ENCODE results near the gene CTPS2.
"Not testable (repeated sequence)": the region's sequence is repeated elsewhere in the genome, so short reads cannot be mapped to it uniquely, and the experiment has no call there.

Gene CTPS2

GRCh38 chrX:16601885-16602284 is 110.6 kb downstream of the CTPS2 start:
- DNase-seq: no peak

DNA sequence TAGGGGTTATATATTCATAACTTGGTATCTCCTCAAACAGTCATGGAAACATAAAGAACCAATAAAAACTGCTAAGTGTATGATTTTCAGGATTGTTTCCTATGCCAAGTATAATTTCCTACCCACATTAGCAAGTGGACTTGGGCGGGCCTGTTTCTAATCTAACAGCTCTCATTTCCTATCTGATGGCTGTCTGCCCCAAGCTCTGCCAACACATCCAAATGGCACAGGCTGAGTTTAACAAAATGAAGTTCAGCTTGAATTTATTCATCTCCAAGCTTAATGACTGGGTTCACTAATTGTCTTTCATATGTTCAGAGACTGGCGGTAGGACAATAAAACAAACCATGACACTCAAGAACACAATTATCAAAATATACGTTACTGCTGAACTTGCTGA is 118.0 kb downstream of the CTPS2 start:
- no peak for DNase-seq

DNA sequence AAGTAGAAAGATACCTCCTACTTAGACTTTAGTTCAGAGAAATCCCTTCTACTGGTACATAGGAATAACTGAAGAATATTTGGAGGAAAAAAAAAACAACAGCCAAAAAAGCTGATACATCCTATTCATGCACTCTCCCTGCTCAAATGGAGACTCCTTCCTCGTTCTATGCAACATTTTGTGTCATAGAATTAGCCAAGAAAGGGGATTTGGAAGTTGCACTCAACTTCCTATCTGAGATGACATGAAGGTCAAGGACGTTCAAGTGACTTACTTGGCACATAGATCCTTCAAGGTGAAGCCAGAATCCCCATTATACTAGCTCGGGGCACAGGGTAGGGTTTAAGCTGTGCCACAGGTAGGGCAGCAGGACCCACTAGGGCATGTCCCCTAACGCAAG is 118.7 kb downstream of the CTPS2 start:
- DNase-seq: no peak

DNA sequence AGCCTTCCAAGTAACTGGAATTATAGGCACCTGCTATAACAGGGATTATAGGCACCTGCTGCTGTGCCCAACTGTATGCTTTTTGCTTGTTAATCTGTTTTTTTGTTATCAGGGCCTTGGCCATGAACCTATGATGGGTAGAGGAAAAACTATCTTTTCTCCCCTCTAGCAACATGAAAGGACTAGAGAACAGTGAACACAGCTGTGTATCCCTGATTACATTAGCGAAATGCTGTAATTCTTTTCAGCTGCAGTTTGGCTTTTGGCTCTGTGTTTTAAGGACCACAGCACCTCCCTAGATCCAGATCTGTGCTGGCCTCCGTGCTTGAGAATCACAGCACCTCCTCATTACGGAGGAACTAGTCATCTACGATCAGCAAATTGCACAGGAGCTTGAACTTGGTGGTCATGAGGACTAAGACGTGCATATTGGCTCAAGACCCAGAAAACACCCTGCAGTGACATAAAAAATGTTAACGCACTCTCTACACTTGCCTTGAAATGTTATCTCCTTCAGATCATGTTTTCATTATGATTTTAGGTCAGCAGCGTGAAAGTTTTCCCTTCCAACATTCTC is 120.2 kb downstream of the CTPS2 start:
- DNase-seq: no peak

DNA sequence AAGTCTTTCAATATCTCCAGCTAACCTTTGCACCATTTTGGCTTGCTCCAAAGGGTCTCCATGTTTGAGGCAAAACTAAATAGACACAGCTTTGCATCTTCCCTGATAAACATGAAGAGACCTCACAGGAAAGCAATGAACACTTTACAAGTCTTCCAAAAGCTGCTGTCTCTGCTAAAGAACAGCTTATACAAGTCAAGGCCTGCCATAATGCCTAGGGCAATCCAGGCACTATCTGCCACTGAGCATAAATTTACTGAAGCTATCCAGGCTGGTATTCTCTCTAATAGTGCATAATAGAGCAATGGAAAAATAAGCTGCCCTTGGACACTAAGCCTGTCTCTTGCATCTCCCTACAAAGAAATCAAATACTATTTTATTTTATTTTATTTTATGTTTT is 122.6 kb downstream of the CTPS2 start:
- no peak for DNase-seq

DNA sequence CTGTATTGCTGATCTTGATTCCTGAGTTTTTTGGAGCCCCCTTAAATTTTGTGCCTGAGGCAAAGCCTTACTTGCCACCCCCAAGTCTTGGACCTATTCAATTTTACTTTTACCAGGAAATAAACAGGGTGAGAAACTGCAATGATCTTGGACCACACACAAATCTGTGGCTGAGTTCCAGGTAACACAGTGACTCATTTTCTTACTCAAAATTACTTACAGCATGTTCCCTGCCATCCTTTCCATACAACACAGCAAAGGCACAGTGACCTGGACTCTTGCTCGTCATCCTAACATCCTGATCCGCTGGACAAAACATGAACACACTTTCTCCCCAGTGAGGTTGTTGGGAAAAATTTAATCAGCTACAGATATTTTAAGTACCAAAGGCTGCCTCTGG is 123.3 kb downstream of the CTPS2 start:
- DNase-seq: no peak

DNA sequence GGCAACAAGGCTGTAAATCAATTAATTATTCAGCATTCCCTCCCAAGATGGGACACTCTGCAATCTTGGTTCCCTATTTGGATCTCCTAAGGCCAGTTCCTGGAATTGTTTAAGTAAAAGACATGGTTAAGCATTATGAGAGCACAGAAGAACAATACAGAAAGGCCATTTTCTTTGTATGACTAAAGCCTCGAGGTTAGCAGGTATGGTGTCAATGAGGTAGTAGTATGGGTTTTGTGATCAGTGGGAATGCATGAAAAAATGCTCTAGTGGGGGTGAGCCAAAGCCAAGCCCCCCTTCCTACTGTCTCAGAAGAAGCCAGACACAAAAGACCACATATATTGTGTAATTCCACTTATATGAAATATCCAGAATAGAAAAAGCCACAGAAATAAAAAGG is 124.2 kb downstream of the CTPS2 start:
- no peak for DNase-seq

DNA sequence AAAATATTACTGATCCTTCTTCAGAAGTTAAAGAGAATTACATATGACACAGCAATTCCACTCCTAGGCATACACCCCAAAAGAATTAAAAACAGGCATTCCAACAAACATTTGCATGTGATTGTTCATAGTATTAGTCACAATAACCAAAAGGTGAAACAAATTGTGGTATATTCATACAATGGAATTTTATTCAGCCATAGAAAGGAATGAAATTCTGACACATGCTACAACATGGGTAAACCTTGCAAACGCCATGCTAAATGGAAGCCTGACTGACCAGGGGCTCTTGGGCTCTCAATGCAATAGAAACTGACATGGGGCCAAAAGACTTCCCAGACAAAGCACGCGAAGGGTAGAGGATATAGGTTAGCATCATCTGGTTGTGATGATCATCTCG is 124.6 kb downstream of the CTPS2 start:
- no peak for DNase-seq

GRCh38 chrX:16586377-16587112 is 125.9 kb downstream of the CTPS2 start:
- no peak for DNase-seq

DNA sequence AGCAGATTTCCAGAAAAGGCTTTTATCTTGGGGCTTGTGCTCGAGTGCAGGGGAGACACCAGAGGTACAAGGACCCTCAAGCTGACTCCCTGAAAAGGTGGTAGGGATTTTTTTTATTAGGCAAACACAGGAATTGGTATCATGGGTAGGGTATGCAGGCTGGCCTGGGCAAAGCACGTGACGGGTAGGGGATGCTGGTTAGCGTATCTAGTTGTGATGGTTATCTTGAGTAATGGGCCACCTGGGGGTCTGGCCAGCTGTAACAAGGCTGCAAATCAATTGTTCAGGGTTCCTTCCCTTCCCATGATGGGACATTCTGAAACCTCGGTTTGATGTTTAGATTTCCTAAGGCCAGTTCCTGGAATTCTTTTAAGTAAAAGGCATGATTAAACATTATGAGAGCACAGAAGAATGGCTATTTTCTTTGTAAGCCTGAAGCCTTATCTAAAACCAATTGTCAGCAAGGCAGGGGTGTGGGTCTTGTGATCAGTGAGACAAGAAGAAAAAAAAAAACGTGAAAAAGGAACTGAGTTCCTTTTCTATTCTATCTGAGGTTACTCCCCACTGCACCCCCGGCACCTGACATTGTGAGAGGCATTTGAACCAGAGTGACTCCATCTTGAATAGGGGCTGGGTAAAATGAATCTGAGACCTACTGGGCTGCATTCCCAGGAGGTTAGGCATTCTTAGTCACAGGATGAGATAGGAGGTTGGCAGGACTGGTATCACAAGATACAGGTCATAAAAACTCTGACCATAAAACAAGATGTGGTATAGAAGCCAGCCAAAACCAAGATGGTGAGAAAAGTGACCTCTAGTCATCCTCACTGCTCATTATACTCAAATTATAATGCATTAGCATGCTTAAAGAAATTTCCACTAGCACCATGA is 126.7 kb downstream of the CTPS2 start:
- DNase-seq: no peak

DNA sequence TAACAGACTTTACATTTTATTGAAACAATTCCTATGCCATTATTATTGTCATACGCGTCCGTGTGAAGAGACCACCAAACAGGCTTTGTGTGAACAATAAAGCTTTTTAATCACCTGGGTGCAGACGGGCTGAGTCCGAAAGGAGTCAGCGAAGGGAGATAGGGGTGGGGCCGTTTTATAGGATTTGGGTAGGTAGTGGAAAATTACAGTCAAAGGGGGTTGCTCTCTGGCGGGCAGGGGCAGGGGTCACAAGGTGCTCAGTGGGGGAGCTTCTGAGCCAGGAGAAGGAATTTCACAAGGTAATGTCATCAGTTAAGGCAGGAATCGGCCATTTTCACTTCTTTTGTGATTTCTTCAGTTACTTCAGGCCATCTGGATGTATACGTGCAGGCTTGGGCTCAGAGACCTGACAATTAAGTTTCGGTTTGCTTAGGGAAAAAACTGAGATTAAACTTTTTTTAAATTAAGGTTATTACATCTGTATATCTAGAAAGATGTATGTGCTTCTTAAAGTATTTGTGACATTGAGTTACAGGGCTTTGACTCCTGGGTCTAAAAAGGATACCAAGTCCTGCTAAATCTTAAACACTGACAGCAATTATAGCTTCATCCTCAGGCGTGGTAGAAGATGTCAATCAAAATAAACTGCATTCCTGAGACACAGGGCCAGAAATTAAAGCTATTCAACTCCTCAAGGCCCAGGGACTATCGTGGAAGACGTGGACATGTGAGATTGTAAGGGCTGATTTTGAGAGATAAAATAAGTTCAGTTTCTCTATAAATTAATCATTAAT is 132.3 kb downstream of the CTPS2 start:
- DNase-seq: not testable (repeated sequence)

DNA sequence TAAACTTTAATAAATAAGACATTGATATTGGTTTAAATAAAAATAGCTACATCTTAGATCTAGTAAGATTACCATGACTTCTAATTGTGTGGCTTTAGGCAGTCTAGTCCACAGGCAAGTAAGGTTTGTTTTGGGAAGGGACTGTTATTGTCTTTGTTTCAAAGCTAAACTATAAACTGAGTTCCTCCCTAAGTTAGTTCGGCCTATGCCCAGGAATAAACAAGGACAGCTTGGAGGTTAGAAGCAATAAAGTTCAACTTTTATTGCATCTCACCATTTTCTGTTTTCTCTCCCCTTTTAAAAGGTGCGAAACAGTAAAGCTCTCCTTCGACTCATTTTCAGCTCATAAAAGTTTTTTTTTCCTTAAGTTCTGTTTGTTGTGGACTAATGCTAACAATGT is 133.0 kb downstream of the CTPS2 start:
- no peak for DNase-seq

GRCh38 chrX:16578218-16578617 is 134.3 kb downstream of the CTPS2 start:
- no peak for DNase-seq

GRCh38 chrX:16577483-16578029 is 134.9 kb downstream of the CTPS2 start:
- DNase-seq: no peak

DNA sequence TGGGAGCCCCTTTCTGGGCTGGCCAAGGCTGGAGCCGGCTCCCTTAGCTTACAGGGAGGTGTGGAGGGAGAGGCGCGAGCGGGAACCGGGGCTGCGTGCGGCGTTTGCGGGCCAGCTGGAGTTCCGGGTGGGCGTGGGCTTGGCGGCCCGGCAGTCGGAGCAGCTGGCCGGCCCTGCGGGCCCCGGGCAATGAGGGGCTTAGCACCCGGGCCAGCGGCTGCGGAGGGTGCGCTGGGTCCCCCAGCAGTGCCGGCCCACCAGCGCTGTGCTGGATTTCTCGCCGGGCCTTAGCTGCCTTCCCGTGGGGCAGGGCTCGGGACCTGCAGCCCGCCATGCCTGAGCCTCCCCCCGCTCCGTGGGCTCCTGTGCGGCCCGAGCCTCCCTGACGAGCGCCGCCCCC is 137.1 kb downstream of the CTPS2 start:
- not testable (repeated sequence) for DNase-seq

DNA sequence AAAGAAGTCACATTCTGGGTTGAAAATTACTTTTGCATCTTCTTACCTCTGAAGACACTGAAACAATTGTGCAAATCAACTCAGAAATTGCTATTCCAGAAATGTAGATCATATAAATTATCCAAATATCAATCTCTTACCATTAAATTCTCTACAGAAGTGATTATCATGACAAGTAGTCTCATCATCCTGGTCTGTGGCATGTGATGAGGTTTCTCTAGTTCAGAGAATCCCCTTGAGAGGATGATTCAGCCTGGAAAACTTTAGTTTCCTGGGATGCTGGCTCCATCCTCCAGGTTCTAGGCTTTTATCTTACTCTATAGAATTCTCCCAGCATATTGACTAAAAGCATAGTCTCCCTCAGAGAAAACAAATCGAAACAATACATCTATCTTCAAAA is 138.7 kb downstream of the CTPS2 start:
- no peak for DNase-seq

DNA sequence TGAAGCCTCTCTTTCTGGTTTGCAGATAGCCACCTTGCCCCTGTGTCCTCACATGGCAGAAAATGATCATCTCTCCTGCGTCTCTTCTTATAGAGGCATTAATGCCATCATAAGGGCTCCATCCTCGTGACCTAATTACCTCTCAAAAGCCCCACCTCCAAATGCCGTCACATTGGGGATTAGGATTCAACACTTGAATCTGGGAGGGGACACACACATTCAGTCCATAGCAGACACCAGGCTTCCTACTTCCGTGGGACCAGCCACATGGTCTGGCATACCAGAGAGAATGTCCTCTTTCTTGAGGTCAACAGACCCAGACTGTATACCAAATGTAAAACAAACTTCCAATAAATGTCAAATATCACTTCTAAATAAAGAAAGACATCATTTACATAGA is 144.8 kb downstream of the CTPS2 start:
- no peak for DNase-seq

DNA sequence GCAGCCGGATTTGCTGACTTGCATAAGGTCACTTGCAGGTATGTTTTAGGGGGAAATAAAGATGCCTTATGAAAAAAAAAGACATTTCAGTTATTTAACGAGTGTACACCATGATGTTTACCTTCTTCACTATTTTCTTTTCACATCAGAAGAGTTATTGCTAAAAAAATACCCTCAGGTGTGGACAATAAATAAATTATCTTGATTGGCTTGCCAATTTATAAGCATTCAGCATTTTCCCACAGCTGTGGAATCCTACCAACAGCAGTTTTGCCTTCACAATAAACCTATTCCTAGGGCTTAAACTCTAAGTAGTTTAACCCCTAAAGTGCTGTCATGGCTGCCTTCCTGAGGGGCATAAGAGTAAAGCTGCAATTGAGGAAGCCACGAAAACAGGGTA is 145.9 kb downstream of the CTPS2 start:
- DNase-seq: no peak

- DNase-seq: no peak
These were observed 152.3 kb downstream of the CTPS2 start for GRCh38 chrX:16560173-16560572.

DNA sequence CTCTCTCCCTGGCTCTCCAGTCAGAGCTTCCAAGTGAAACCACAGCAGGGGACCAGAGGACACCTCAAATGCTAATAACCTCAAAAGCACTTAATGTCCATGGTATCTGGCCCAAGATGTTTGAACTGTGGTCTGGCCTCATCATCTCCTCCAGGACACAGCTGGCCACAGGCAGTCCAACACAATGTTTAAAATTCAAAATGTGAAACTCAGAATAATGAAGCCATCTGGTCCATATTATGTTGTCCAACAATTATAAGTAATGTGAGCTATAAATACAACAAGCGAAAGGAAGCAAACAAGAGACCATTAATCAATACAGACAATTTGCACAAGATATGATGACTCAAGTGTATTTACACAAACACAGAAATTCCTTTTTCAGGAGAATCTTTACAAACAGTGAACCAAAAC is 153.3 kb downstream of the CTPS2 start:
- no peak for DNase-seq

- no peak for DNase-seq
These were observed 154.0 kb downstream of the CTPS2 start for GRCh38 chrX:16558489-16558888.

- no peak for DNase-seq
These were observed 159.9 kb downstream of the CTPS2 start for GRCh38 chrX:16552546-16552945.

DNA sequence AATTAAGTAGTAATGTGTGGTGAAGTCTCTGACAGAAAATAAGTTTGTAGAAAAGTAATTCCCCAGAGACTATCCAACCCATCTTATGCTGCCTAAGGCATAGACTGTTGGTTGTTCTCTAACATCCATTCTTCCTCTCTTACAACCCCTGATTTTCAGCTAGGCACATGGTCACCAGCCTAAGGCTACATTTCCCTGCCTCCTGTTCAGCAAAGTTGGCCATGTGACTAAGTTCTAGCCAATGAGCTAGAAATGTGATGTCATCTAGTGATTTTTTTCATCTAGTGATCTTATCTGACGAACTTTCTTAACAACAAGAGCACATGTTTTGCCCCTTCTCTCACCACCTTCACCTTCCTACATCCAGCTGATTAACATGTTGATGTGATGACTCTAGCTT is 164.8 kb downstream of the CTPS2 start:
- no peak for DNase-seq

Data from AML-193 (cell line).